K562 (cell line): Measurements from ENCODE around the gene AGRN. TPM values are rescaled to one million over a fixed set of nuclear protein-coding genes. Genes with fewer than 3 reads are reported as not detected.

Experiments
- C11orf30 ChIP-seq: fragments of 450-650 bp; IDR thresholded peaks from 2 replicates; pipeline ENCODE4 v1.6.1; 2016; ENCODE audit warnings: low read depth, mild to moderate bottlenecking
- CSDE1 ChIP-seq, 2 experiments: fragments of 450-650 bp; IDR thresholded peaks; 2 replicates each; pipeline ENCODE4 v1.6.1; 2016; ENCODE audit warnings: mild to moderate bottlenecking in 1 of 2
- HLTF ChIP-seq: fragments of 450-650 bp; IDR thresholded peaks from 2 replicates; pipeline ENCODE4 v1.6.1; 2016
- KAT7 ChIP-seq: sonication (generic); formaldehyde crosslinking; IDR thresholded peaks from 2 replicates; pipeline ENCODE4 v1.8.0; 2022; ENCODE audit warnings: missing genetic modification reagents, mild to moderate bottlenecking, borderline replicate concordance
- MECOM ChIP-seq: fragments of 250-450 bp; sonication (Bioruptor Pico); IDR thresholded peaks from 2 replicates; pipeline ENCODE4 v1.8.0; 2022; ENCODE audit warnings: inconsistent platforms
- MXI1 ChIP-seq: IDR thresholded peaks from 2 replicates; pipeline ENCODE4 v1.6.1; 2011; ENCODE audit warnings: low read depth, mild to moderate bottlenecking, improper control_type of control experiment, low read length
- NCOA4 ChIP-seq: fragments of 450-650 bp; IDR thresholded peaks from 2 replicates; pipeline ENCODE4 v1.6.1; 2018; ENCODE audit warnings: mild to moderate bottlenecking; ENCODE audit not compliant: partially characterized antibody
- NCOR1 ChIP-seq: fragments of 450-650 bp; IDR thresholded peaks from 2 replicates; pipeline ENCODE4 v1.6.1; 2016; ENCODE audit warnings: mild to moderate bottlenecking, moderate library complexity
- NELFE ChIP-seq: IDR thresholded peaks from 2 replicates; pipeline ENCODE4 v1.6.1; 2011; ENCODE audit warnings: mild to moderate bottlenecking; ENCODE audit not compliant: insufficient read depth, insufficient read length
- NEUROD1 ChIP-seq: fragments of 150-350 bp; IDR thresholded peaks from 2 replicates; pipeline ENCODE4 v1.6.1; 2014; ENCODE audit warnings: borderline replicate concordance, low read length, low read depth; ENCODE audit not compliant: partially characterized antibody
- NFIC ChIP-seq: fragments of 450-650 bp; IDR thresholded peaks from 2 replicates; pipeline ENCODE4 v1.6.1; 2017; ENCODE audit warnings: mild to moderate bottlenecking, inconsistent platforms
- NFXL1 ChIP-seq: fragments of 450-650 bp; formaldehyde crosslinking; IDR thresholded peaks from 2 replicates; pipeline ENCODE4 v1.4.0; 2021; ENCODE audit warnings: mild to moderate bottlenecking
- OTX1 ChIP-seq: fragments of 450-650 bp; formaldehyde crosslinking; IDR thresholded peaks from 2 replicates; pipeline ENCODE4 v1.4.0; 2022; ENCODE audit warnings: mild to moderate bottlenecking
- PHF21A ChIP-seq: fragments of 450-650 bp; IDR thresholded peaks from 2 replicates; pipeline ENCODE4 v1.6.1; 2017; ENCODE audit warnings: low read depth, borderline replicate concordance
- TARDBP ChIP-seq: fragments of 450-650 bp; IDR thresholded peaks from 2 replicates; pipeline ENCODE4 v1.6.1; 2016
- TBL1XR1 ChIP-seq, 2 experiments: IDR thresholded peaks; 2 replicates each; pipeline ENCODE4 v1.6.1; 2012; ENCODE audit warnings: improper control_type of control experiment in 2 of 2, low read length in 2 of 2, mild to moderate bottlenecking in 1 of 2
- THRAP3 ChIP-seq: fragments of 450-650 bp; IDR thresholded peaks from 2 replicates; pipeline ENCODE4 v1.6.1; 2016; ENCODE audit warnings: mild to moderate bottlenecking, inconsistent platforms, borderline replicate concordance
- TRIM28 ChIP-seq: fragments of 450-650 bp; IDR thresholded peaks from 2 replicates; pipeline ENCODE4 v1.6.1; 2017
- ZC3H4 ChIP-seq: sonication (generic); formaldehyde crosslinking; IDR thresholded peaks from 2 replicates; pipeline ENCODE4 v1.9.0; 2021; ENCODE audit warnings: missing genetic modification reagents, borderline replicate concordance
- ZNF175 ChIP-seq: fragments of 200-800 bp; sonication (Bioruptor generic); IDR thresholded peaks from 2 replicates; pipeline ENCODE4 v1.6.1; 2016; ENCODE audit warnings: low read depth, mild to moderate bottlenecking, missing genetic modification characterization, missing compliant biosample characterization
- ZNF239 ChIP-seq: fragments of 250-450 bp; sonication (Bioruptor Pico); IDR thresholded peaks from 2 replicates; pipeline ENCODE4 v1.4.0; 2020; ENCODE audit warnings: mild to moderate bottlenecking
- ZNF274 ChIP-seq: IDR thresholded peaks from 2 replicates; pipeline ENCODE4 v1.6.1; 2011; ENCODE audit warnings: low read depth, mild to moderate bottlenecking, low read length, moderate library complexity, borderline replicate concordance
- ZNF316 ChIP-seq: fragments of 450-650 bp; IDR thresholded peaks from 2 replicates; pipeline ENCODE4 v1.6.1; 2016
- ZNF507 ChIP-seq: conservative IDR thresholded peaks from 2 replicates; pipeline ENCODE4 v1.6.1; 2017; ENCODE audit warnings: missing genetic modification characterization, missing compliant biosample characterization
- ZNF57 ChIP-seq: fragments of 450-650 bp; formaldehyde crosslinking; IDR thresholded peaks from 2 replicates; pipeline ENCODE4 v1.4.0; 2020; ENCODE audit warnings: mild to moderate bottlenecking, moderate library complexity
- ZNF583 ChIP-seq: fragments of 250-450 bp; sonication (Bioruptor Pico); IDR thresholded peaks from 2 replicates; pipeline ENCODE4 v1.4.0; 2020
- ZNF695 ChIP-seq: fragments of 450-650 bp; formaldehyde crosslinking; IDR thresholded peaks from 2 replicates; pipeline ENCODE4 v1.4.0; 2020; ENCODE audit warnings: mild to moderate bottlenecking, moderate library complexity
- ZNF766 ChIP-seq: fragments of 200-800 bp; sonication (Bioruptor generic); conservative IDR thresholded peaks from 2 replicates; pipeline ENCODE4 v1.6.1; 2016; ENCODE audit warnings: missing genetic modification characterization, missing compliant biosample characterization
- ZNF785 ChIP-seq: fragments of 250-450 bp; sonication (Bioruptor Pico); IDR thresholded peaks from 2 replicates; pipeline ENCODE4 v1.4.0; 2020; ENCODE audit warnings: mild to moderate bottlenecking
- polyA plus RNA-seq, 8 experiments: library from polyadenylated mRNA; depleted of rRNA in 4 of 8; stranded (reverse) in 5 of 8; unstranded in 3 of 8; fragments of >200 nt; fragmentation: Nextera tagmentation in 2 of 8; fragmentation: Illumina TruSeq in 1 of 8; extraction: Ambion mirVana in 2 of 8; extraction: Trizol in 1 of 8; gene quantifications; 2 replicates each; pipeline versions ENCODE4 v1.2.1 to v1.2.3, GENCODE V29; 2011 to 2014; ENCODE audit warnings: inconsistent platforms in 1 of 8, missing spikeins in 1 of 8
- total RNA-seq, 7 experiments: library from RNA; depleted of rRNA in 6 of 7; stranded (reverse); fragments of >200 nt in 6 of 7; fragmentation: Illumina TruSeq in 2 of 7; extraction: Trizol in 2 of 7; gene quantifications; 2 replicates each; pipeline versions ENCODE4 v1.2.1 to v1.2.3, GENCODE V29; 2011 to 2021; ENCODE audit warnings: low replicate concordance in 1 of 7
- TF ChIP-seq, protein P1 (sequence below): fragments of 250-450 bp; sonication (Bioruptor Pico); IDR thresholded peaks from 2 replicates; pipeline ENCODE4 v1.5.1; 2021; ENCODE audit warnings: mild to moderate bottlenecking
- TF ChIP-seq, protein P2 (sequence below): fragments of 450-650 bp; formaldehyde crosslinking; IDR thresholded peaks from 2 replicates; pipeline ENCODE4 v1.4.0; 2020; ENCODE audit warnings: mild to moderate bottlenecking, mixed read lengths
- TF ChIP-seq, protein P3 (sequence below): sonication (generic); formaldehyde crosslinking; IDR thresholded peaks from 2 replicates; pipeline ENCODE4 v1.8.0; 2022; ENCODE audit warnings: mild to moderate bottlenecking, missing genetic modification reagents

The AGRN gene
- total and polyA plus RNA-seq, 9 of the 15 experiments (the other 6 are each of a cell fraction or from before 2014, with no cell fraction given) = 0.04 to 111 (median 18.1) TPM

DNA sequence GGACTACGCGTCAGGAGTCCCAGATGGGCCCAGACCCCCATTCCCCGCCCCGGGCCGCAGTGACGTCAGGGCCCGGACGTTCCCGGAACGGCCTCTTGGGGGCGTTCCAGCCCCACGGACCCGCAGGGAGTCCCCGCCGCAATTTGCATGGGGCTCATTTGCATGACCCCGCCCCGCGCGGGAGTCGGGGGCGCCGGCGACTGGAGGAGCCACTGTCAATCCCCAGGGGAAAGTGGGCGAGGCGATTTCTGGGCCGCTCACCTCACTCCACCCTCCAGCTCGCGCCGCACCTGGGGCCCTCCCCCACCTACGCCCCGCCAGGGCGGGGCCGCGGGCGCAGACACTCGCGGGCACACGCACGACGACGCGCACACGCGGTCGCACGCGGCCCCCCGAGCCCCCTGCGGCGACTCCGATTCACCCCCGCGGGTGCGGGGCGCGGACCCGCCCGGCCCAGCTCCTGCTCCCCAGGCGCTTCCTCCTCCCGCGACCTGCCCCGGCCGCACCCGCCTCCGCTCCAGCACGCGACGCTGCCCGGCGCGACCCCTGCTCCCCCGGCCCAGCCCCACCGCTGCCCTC is 13.2 kb downstream of the AGRN start (continued):
- TF ChIP-seq, protein P1, sequence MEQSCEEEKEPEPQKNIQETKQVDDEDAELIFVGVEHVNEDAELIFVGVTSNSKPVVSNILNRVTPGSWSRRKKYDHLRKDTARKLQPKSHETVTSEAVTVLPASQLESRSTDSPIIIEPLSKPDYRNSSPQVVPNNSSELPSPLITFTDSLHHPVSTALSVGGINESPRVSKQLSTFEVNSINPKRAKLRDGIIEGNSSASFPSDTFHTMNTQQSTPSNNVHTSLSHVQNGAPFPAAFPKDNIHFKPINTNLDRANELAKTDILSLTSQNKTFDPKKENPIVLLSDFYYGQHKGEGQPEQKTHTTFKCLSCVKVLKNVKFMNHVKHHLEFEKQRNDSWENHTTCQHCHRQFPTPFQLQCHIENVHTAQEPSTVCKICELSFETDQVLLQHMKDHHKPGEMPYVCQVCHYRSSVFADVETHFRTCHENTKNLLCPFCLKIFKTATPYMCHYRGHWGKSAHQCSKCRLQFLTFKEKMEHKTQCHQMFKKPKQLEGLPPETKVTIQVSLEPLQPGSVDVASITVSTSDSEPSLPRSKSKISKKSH (CRISPR knock-in tag) = no peak
- TF ChIP-seq ZNF57 (CRISPR knock-in tag) (no peak), CSDE1 (IDR thresholded peaks at IDR 0.05) (no peak), ZNF274 (no peak), NCOA4 (no peak), C11orf30 (no peak), OTX1 (no peak), ZNF583 (no peak), NELFE (no peak), TBL1XR1 (IDR thresholded peaks at IDR 0.05; ENCODE audit: low read length in 2 of 2) (no peak), MXI1 (no peak), HLTF (no peak), NFXL1 (no peak), ZC3H4 (CRISPR knock-in tag) (no peak), NEUROD1 (no peak), ZNF239 (no peak), ZNF766 (no peak), NFIC (no peak), ZNF785 (CRISPR knock-in tag) (no peak), PHF21A (no peak), KAT7 (CRISPR knock-in tag) (no peak; the same call in 1 of the 2 replicates), THRAP3 (no peak), TRIM28 (no peak), ZNF316 (no peak), MECOM (CRISPR knock-in tag) (no peak), ZNF175 (CRISPR knock-in tag) (no peak), NCOR1 (no peak), ZNF695 (CRISPR knock-in tag) (no peak), TARDBP (no peak), ZNF507 (no peak)
- TF ChIP-seq, protein P2, sequence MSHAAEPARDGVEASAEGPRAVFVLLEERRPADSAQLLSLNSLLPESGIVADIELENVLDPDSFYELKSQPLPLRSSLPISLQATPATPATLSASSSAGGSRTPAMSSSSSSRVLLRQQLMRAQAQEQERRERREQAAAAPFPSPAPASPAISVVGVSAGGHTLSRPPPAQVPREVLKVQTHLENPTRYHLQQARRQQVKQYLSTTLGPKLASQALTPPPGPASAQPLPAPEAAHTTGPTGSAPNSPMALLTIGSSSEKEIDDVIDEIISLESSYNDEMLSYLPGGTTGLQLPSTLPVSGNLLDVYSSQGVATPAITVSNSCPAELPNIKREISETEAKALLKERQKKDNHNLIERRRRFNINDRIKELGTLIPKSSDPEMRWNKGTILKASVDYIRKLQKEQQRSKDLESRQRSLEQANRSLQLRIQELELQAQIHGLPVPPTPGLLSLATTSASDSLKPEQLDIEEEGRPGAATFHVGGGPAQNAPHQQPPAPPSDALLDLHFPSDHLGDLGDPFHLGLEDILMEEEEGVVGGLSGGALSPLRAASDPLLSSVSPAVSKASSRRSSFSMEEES = no peak
- TF ChIP-seq, protein P3, sequence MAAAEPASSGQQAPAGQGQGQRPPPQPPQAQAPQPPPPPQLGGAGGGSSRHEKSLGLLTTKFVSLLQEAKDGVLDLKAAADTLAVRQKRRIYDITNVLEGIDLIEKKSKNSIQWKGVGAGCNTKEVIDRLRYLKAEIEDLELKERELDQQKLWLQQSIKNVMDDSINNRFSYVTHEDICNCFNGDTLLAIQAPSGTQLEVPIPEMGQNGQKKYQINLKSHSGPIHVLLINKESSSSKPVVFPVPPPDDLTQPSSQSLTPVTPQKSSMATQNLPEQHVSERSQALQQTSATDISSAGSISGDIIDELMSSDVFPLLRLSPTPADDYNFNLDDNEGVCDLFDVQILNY (CRISPR knock-in tag) = no peak
